H9 (cell line): ENCODE data around the gene CALY. TPM values are rescaled to one million over a fixed set of nuclear protein-coding genes. Genes with fewer than 3 reads are reported as not detected.
A peak's percentile ranks its signal among the peaks of the same experiment; 100 is the strongest.

Source experiments
- DNase-seq: peaks from one replicate; pipeline ENCODE4 v3.0.0-alpha.2; 2017
- H2AFZ ChIP-seq: one replicate; pipeline ENCODE4 v1.6.1; 2013; ENCODE audit warnings: mild to moderate bottlenecking, low read length, control low read depth, moderate library complexity
- H2AK5ac ChIP-seq: 2 replicates; pipeline ENCODE4 v1.6.1; 2013; ENCODE audit warnings: low read length, control low read depth, mixed read lengths; ENCODE audit not compliant: insufficient read length
- H2BK120ac ChIP-seq: one replicate; pipeline ENCODE4 v1.6.1; 2013; ENCODE audit warnings: low read depth, mild to moderate bottlenecking, low read length, control low read depth, inconsistent platforms; ENCODE audit not compliant: poor library complexity, severe bottlenecking
- H2BK12ac ChIP-seq: 2 replicates; pipeline ENCODE4 v1.6.1; 2013; ENCODE audit warnings: low read length, control low read depth, mixed read lengths, low read depth; ENCODE audit not compliant: insufficient read length
- H2BK15ac ChIP-seq: 2 replicates; pipeline ENCODE4 v1.6.1; 2013; ENCODE audit warnings: low read depth, low read length, control low read depth
- H2BK20ac ChIP-seq: one replicate; pipeline ENCODE4 v1.6.1; 2013; ENCODE audit warnings: low read depth, mild to moderate bottlenecking, low read length, control low read depth, inconsistent platforms; ENCODE audit not compliant: poor library complexity, severe bottlenecking
- H2BK5ac ChIP-seq: 2 replicates; pipeline ENCODE4 v1.6.1; 2013; ENCODE audit warnings: low read length, control low read depth, mixed read lengths; ENCODE audit not compliant: insufficient read length
- H3K14ac ChIP-seq: 2 replicates; pipeline ENCODE4 v1.6.1; 2013; ENCODE audit warnings: low read length, control low read depth; ENCODE audit not compliant: insufficient read depth
- H3K18ac ChIP-seq: 2 replicates; pipeline ENCODE4 v1.6.1; 2013; ENCODE audit warnings: low read depth, mild to moderate bottlenecking, mixed read lengths, low read length, control low read depth; ENCODE audit not compliant: insufficient read length
- H3K23ac ChIP-seq: 2 replicates; pipeline ENCODE4 v1.6.1; 2013; ENCODE audit warnings: low read length, control low read depth, mixed read lengths, low read depth; ENCODE audit not compliant: insufficient read length
- H3K23me2 ChIP-seq: 2 replicates; pipeline ENCODE4 v1.6.1; 2013; ENCODE audit warnings: low read depth, mild to moderate bottlenecking, mixed read lengths, low read length, control low read depth; ENCODE audit not compliant: insufficient read length, poor library complexity, severe bottlenecking
- H3K27ac ChIP-seq: 2 replicates; pipeline ENCODE4 v1.5.1; 2013; ENCODE audit warnings: low read length, control low read depth, mixed read lengths, low read depth; ENCODE audit not compliant: insufficient read length
- H3K27me3 ChIP-seq: 2 replicates; pipeline ENCODE4 v1.6.1; 2013; ENCODE audit warnings: low read length, control low read depth, inconsistent platforms; ENCODE audit not compliant: insufficient read depth
- H3K4ac ChIP-seq: 2 replicates; pipeline ENCODE4 v1.6.1; 2013; ENCODE audit warnings: low read depth, mild to moderate bottlenecking, control low read depth, inconsistent platforms, low read length, moderate library complexity
- H3K4me1 ChIP-seq: 2 replicates; pipeline ENCODE4 v1.6.1; 2013; ENCODE audit warnings: low read length, control low read depth, inconsistent platforms; ENCODE audit not compliant: insufficient read depth
- H3K4me2 ChIP-seq: 2 replicates; pipeline ENCODE4 v1.6.1; 2013; ENCODE audit warnings: low read length, control low read depth, mixed read lengths; ENCODE audit not compliant: insufficient read length, insufficient read depth
- H3K56ac ChIP-seq: 2 replicates; pipeline ENCODE4 v1.6.1; 2013; ENCODE audit warnings: low read depth, mild to moderate bottlenecking, mixed read lengths, low read length, control low read depth; ENCODE audit not compliant: insufficient read length
- H3K79me1 ChIP-seq: 2 replicates; pipeline ENCODE4 v1.6.1; 2013; ENCODE audit warnings: low read depth, mild to moderate bottlenecking, moderate library complexity, low read length, control low read depth, inconsistent platforms; ENCODE audit not compliant: insufficient read depth, poor library complexity, severe bottlenecking
- H3K79me2 ChIP-seq: 2 replicates; pipeline ENCODE4 v1.6.1; 2013; ENCODE audit warnings: low read length, control low read depth, inconsistent platforms; ENCODE audit not compliant: insufficient read depth
- H3K9ac ChIP-seq: 2 replicates; pipeline ENCODE4 v1.6.1; 2013; ENCODE audit warnings: low read length, control low read depth, mixed read lengths; ENCODE audit not compliant: insufficient read length; ENCODE audit errors: extremely low read depth
- H3K9me3 ChIP-seq: one replicate; pipeline ENCODE4 v1.6.1; 2013; ENCODE audit warnings: low read depth, low read length, inconsistent platforms; ENCODE audit not compliant: control insufficient read depth
- H3T11ph ChIP-seq: one replicate; pipeline ENCODE4 v1.6.1; 2013; ENCODE audit warnings: mild to moderate bottlenecking, low read length, control low read depth, inconsistent platforms
- H4K20me1 ChIP-seq: one replicate; pipeline ENCODE4 v1.6.1; 2013; ENCODE audit not compliant: control insufficient read depth, insufficient read length, insufficient read depth
- H4K5ac ChIP-seq: 2 replicates; pipeline ENCODE4 v1.6.1; 2013; ENCODE audit warnings: low read depth, mild to moderate bottlenecking, mixed read lengths, low read length, control low read depth; ENCODE audit not compliant: insufficient read length
- H4K8ac ChIP-seq: replicated peaks from 2 replicates; pipeline ENCODE4 v1.6.1; 2013; ENCODE audit warnings: low read length, control low read depth, mixed read lengths, low read depth; ENCODE audit not compliant: insufficient read length
- H4K91ac ChIP-seq: 2 replicates; pipeline ENCODE4 v1.6.1; 2013; ENCODE audit warnings: low read depth, mild to moderate bottlenecking, moderate library complexity, mixed read lengths, low read length, control low read depth; ENCODE audit not compliant: insufficient read length
- H3K27ac Mint-ChIP-seq, 3 experiments: 2 replicates in 2 of 3; 3 replicates in 1 of 3; pipeline ENCODE4 v1.8.0; 2020 to 2021; ENCODE audit warnings: mixed read lengths in 3 of 3, mild to moderate bottlenecking in 1 of 3, moderate library complexity in 1 of 3
- H3K27me3 Mint-ChIP-seq: 2 replicates; pipeline ENCODE4 v1.8.0; 2021; ENCODE audit warnings: low read depth, mild to moderate bottlenecking, moderate library complexity, mixed read lengths
- H3K36me3 Mint-ChIP-seq, 3 experiments: 2 replicates in 2 of 3; 3 replicates in 1 of 3; pipeline ENCODE4 v1.8.0; 2020 to 2021; ENCODE audit warnings: low read depth in 3 of 3, mixed read lengths in 3 of 3; ENCODE audit not compliant: insufficient read depth in 1 of 3
- H3K4me1 Mint-ChIP-seq, 2 experiments: 2 replicates each; pipeline ENCODE4 v1.8.0; 2020; ENCODE audit warnings: mixed read lengths in 2 of 2
- H3K4me3 Mint-ChIP-seq, 2 experiments: 2 replicates in 1 of 2; 3 replicates in 1 of 2; pipeline ENCODE4 v1.8.0; 2020 to 2021; ENCODE audit warnings: mild to moderate bottlenecking in 2 of 2, mixed read lengths in 2 of 2, moderate library complexity in 1 of 2
- H3K9me3 Mint-ChIP-seq, 2 experiments: 2 replicates in 1 of 2; 3 replicates in 1 of 2; pipeline ENCODE4 v1.8.0; 2020; ENCODE audit warnings: mild to moderate bottlenecking in 2 of 2, mixed read lengths in 2 of 2, moderate library complexity in 1 of 2
- CTCF ChIP-seq: fragments of 200-600 bp; sonication (generic); conservative IDR thresholded peaks from 3 replicates; pipeline ENCODE4 v1.8.0; 2021; ENCODE audit warnings: antibody characterized with exemption, mild to moderate bottlenecking
- WGBS: extraction: QIAGEN DNeasy Blood & Tissue Kit; methylation state at CpG from one replicate; pipeline ENCODE4 v1.1.7; 2013; ENCODE audit warnings: missing lambda C conversion rate, low lambda C conversion rate, mixed read lengths; ENCODE audit not compliant: insufficient read length; ENCODE audit errors: extremely low coverage; 5-methylcytosine and 5-hydroxymethylcytosine counted together
- total RNA-seq: library from RNA; stranded (reverse); gene quantifications from 2 replicates; pipeline ENCODE4 v1.2.1, GENCODE V29; 2021

Gene CALY
- total RNA-seq, 1 experiment from 2014 or later: 2.9 TPM

- Histone ChIP-seq H2BK15ac (no peak within 1 kb of the TSS), H3T11ph (no peak within 1 kb of the TSS), H3K23ac (no peak within 1 kb of the TSS), H4K8ac (no peak within 1 kb of the TSS), H2BK120ac (no peak within 1 kb of the TSS), H2BK20ac (no peak within 1 kb of the TSS), H3K4ac (no peak within 1 kb of the TSS), H3K23me2 (peaks cover 8% of the 10 kb centered on the region), H3K14ac (no peak within 1 kb of the TSS), H4K5ac (no peak within 1 kb of the TSS), H3K79me1 (no peaks in the 10 kb centered on the region), H2BK12ac (no peak within 1 kb of the TSS), H2AFZ (no peak within 1 kb of the TSS), H3K27me3 (peaks cover 18% of the 10 kb centered on the region), H3K18ac (no peak within 1 kb of the TSS), H3K4me2 (peak within 1 kb of the TSS; percentile 62), H3K56ac (no peak within 1 kb of the TSS), H4K91ac (no peak within 1 kb of the TSS), H4K20me1 (no peaks in the 10 kb centered on the region), H3K4me1 (no peaks in the 10 kb centered on the region), H2BK5ac (no peak within 1 kb of the TSS), H3K79me2 (no peaks in the 10 kb centered on the region), H3K9me3 (no peaks in the 10 kb centered on the region), H2AK5ac (no peak within 1 kb of the TSS), H3K27ac (no peak within 1 kb of the TSS), H3K9ac (no peak within 1 kb of the TSS)
- peaks cover 0 to 5% (median 1%) of the 10 kb centered on the region in 3 experiments; a peak in 1 of 7 replicates for H3K36me3 Mint-ChIP-seq
- TF ChIP-seq CTCF: no peak
- no CpG with 5 or more reads among the region's 78 CpGs for WGBS
- H3K4me1 Mint-ChIP-seq: no peaks in the 10 kb centered on the region
- no peak within 1 kb of the TSS for H3K27ac Mint-ChIP-seq
- peaks cover 52% of the 10 kb centered on the region for H3K27me3 Mint-ChIP-seq
- peak within 1 kb of the TSS; percentile 66 to 85 for H3K4me3 Mint-ChIP-seq
- peak; percentile 62 for DNase-seq
- peaks cover 0 to 3% of the 10 kb centered on the region in 2 experiments; a peak in 2 of 5 replicates for H3K9me3 Mint-ChIP-seq
Observed at GRCh38 chr10:133379152-133379800, 42.6 kb upstream of the CALY start, which contains the start of gene PAOX. TSS of gene PAOX (plus strand) at chr10:133379262. CDS start at chr10:133379317, 55 bp downstream.
